Transverse colon (tissue), 4 donors: ENCODE measurements around the gene TOMM22. TPM values are rescaled to one million over a fixed set of nuclear protein-coding genes. Genes with fewer than 3 reads are reported as not detected.
"Not testable (repeated sequence)": the region's sequence is repeated elsewhere in the genome, so short reads cannot be mapped to it uniquely, and the experiment has no call there.

Experiments
- DNase-seq: peaks from one replicate; pipeline ENCODE4 v3.0.0-alpha.2; 2019
- H3K27ac ChIP-seq, 4 donors: fragments of 200-600 bp; sonication (generic); 2 replicates each; pipeline ENCODE4 v1.5.1; 2016 to 2018; ENCODE audit warnings: inconsistent platforms in 4 of 4
- H3K27me3 ChIP-seq: fragments of 200-600 bp; sonication (generic); 2 replicates; pipeline ENCODE4 v1.5.1; 2017; ENCODE audit warnings: inconsistent platforms
- H3K36me3 ChIP-seq, 4 donors: fragments of 200-600 bp; sonication (generic); 2 replicates each; pipeline ENCODE4 v1.5.1; 2017 to 2019; ENCODE audit warnings: inconsistent platforms in 4 of 4
- H3K4me1 ChIP-seq, 4 donors: fragments of 200-600 bp; sonication (generic); 2 replicates each; pipeline ENCODE4 v1.5.1; 2017 to 2020; ENCODE audit warnings: inconsistent platforms in 4 of 4
- H3K4me3 ChIP-seq, 4 donors: fragments of 200-600 bp; sonication (generic); 1 replicate in 1 of 4; 2 replicates in 3 of 4; pipeline versions ENCODE4 v1.5.1 to v1.6.1; 2017 to 2019; ENCODE audit warnings: inconsistent platforms in 4 of 4
- H3K9me3 ChIP-seq, 2 donors: fragments of 200-600 bp; sonication (generic); 2 replicates each; pipeline ENCODE4 v1.5.1; 2017 to 2019; ENCODE audit warnings: inconsistent platforms in 2 of 2
- CTCF ChIP-seq, 5 experiments: fragments of 200-600 bp in 3 of 5; fragments of 450-650 bp in 2 of 5; sonication (generic) in 3 of 5; IDR thresholded peaks; 1 replicate in 2 of 5; 2 replicates in 3 of 5; pipeline ENCODE4 v1.5.1; 2016 to 2017; ENCODE audit warnings: antibody characterized with exemption in 5 of 5, inconsistent platforms in 3 of 5, mild to moderate bottlenecking in 2 of 5, moderate library complexity in 1 of 5
- EP300 ChIP-seq: sonication (generic); formaldehyde crosslinking; IDR thresholded peaks from one replicate; pipeline ENCODE4 v1.6.1; 2017; ENCODE audit warnings: antibody characterized with exemption, low read depth
- POLR2A ChIP-seq: fragments of 450-650 bp; IDR thresholded peaks from one replicate; pipeline ENCODE4 v1.6.1; 2016; ENCODE audit warnings: antibody characterized with exemption, mild to moderate bottlenecking, moderate library complexity
- POLR2AphosphoS5 ChIP-seq, 3 donors: sonication (generic); formaldehyde crosslinking; IDR thresholded peaks; one replicate each; pipeline ENCODE4 v1.6.1; 2016; ENCODE audit warnings: antibody characterized with exemption in 3 of 3
- WGBS, 2 donors: methylation state at CpG; one replicate each; pipeline ENCODE4 v1.1.5; 2018; ENCODE audit warnings: low coverage in 1 of 2; 5-methylcytosine and 5-hydroxymethylcytosine counted together
- in situ Hi-C, 4 donors: fragments of 200-750 bp; cut with MboI; loops; one replicate each; pipeline versions ENCODE4 v1.15.0 to v1.15.1; 2017; ENCODE audit warnings: low sequenced_read_pairs in 3 of 4, low pct_ligation_motif_present in 1 of 4, low pct_unique_long_range_greater_than_20kb in 1 of 4
- intact Hi-C: fragments of 100-400 bp; cut with DNase I; formaldehyde crosslinking; loops from one replicate; pipeline ENCODE4 v1.15.1; 2023; ENCODE audit warnings: low total_unique reads
- total RNA-seq, 4 donors: library from RNA; depleted of rRNA; stranded (reverse); fragments of >200 nt; gene quantifications; one replicate each; pipeline ENCODE4 v1.1.0, GENCODE V29; 2016

TOMM22 gene
- total RNA-seq, 4 donors from 2014 or later: 19.1 to 48.3 (median 32.9) TPM

GRCh38 chr22:38641476-38642040 is 40.2 kb upstream of the TOMM22 start:
- H3K36me3 ChIP-seq: no peaks in the 10 kb centered on the region
- no peaks in the 10 kb centered on the region for H3K27me3 ChIP-seq
- H3K27ac ChIP-seq: no peak overlapping the region
- H3K9me3 ChIP-seq: no peaks in the 10 kb centered on the region
- TF ChIP-seq POLR2AphosphoS5 (IDR thresholded peaks at IDR 0.05) (no peak), EP300 (no peak), CTCF (IDR thresholded peaks at IDR 0.05) (no peak), POLR2A (no peak)
- no peak overlapping the region for H3K4me3 ChIP-seq
- DNase-seq: no peak
- WGBS, 2 donors: 82 to 93% methylated on average over 11 to 13 of the region's 13 CpGs
- intact Hi-C loops: no loop called here
- in situ Hi-C loops: no loop called here
- H3K4me1 ChIP-seq: no peaks in the 10 kb centered on the region

GRCh38 chr22:38644245-38644644 is 37.5 kb upstream of the TOMM22 start:
- H3K36me3 ChIP-seq, H3K4me3 ChIP-seq, H3K4me1 ChIP-seq, intact Hi-C loops, DNase-seq, H3K27me3 ChIP-seq, H3K9me3 ChIP-seq, H3K27ac ChIP-seq, in situ Hi-C loops: not testable (repeated sequence)
- WGBS, 2 donors: 91 to 95% methylated on average over 3 to 5 of the region's 5 CpGs

GRCh38 chr22:38645430-38645829 is 36.3 kb upstream of the TOMM22 start:
- DNase-seq: no peak
- no peak overlapping the region for H3K4me3 ChIP-seq
- 80 to 92% methylated on average over 2 to 6 of the region's 6 CpGs for WGBS, 2 donors
- no peaks in the 10 kb centered on the region for H3K36me3 ChIP-seq
- no peak for TF ChIP-seq CTCF (IDR thresholded peaks at IDR 0.05)
- TF ChIP-seq POLR2AphosphoS5 (IDR thresholded peaks at IDR 0.05): no peak
- TF ChIP-seq EP300: no peak
- TF ChIP-seq POLR2A: no peak
- H3K4me1 ChIP-seq: no peaks in the 10 kb centered on the region
- in situ Hi-C loops: no loop called here
- H3K9me3 ChIP-seq: no peaks in the 10 kb centered on the region
- no peaks in the 10 kb centered on the region for H3K27me3 ChIP-seq
- H3K27ac ChIP-seq: no peak overlapping the region
- intact Hi-C loops: no loop called here

- no peak for DNase-seq
- H3K4me3 ChIP-seq: no peak overlapping the region
- no peaks in the 10 kb centered on the region for H3K9me3 ChIP-seq
- TF ChIP-seq POLR2AphosphoS5 (IDR thresholded peaks at IDR 0.05) (no peak), EP300 (no peak), POLR2A (no peak), CTCF (IDR thresholded peaks at IDR 0.05) (no peak)
- H3K27ac ChIP-seq: no peak overlapping the region
- in situ Hi-C loops (no loop called here), intact Hi-C loops (no loop called here)
- no peaks in the 10 kb centered on the region for H3K36me3 ChIP-seq
- H3K27me3 ChIP-seq: no peaks in the 10 kb centered on the region
- WGBS, 2 donors: 65 to 75% methylated on average over 4 to 5 of the region's 5 CpGs
- no peaks in the 10 kb centered on the region for H3K4me1 ChIP-seq
Observed at GRCh38 chr22:38649841-38650522, 31.8 kb upstream of the TOMM22 start.

- intact Hi-C loops (no loop called here), in situ Hi-C loops (no loop called here)
- peaks cover 11 to 16% (median 14%) of the 10 kb centered on the region in 4 donors for H3K4me1 ChIP-seq
- peak overlapping the region in 3 of 4 donors; percentile 4 to 60 (median 20) for H3K27ac ChIP-seq
- H3K27me3 ChIP-seq: no peaks in the 10 kb centered on the region
- peak; percentile 31 for DNase-seq
- no peaks in the 10 kb centered on the region for H3K36me3 ChIP-seq
- no peak for TF ChIP-seq CTCF (IDR thresholded peaks at IDR 0.05)
- no peak for TF ChIP-seq POLR2A
- TF ChIP-seq POLR2AphosphoS5 (IDR thresholded peaks at IDR 0.05): no peak
- TF ChIP-seq EP300: no peak
- H3K9me3 ChIP-seq: no peaks in the 10 kb centered on the region
- H3K4me3 ChIP-seq: no peak overlapping the region
Observed at GRCh38 chr22:38652859-38653258, 28.9 kb upstream of the TOMM22 start.
